Progenitor cell of endocrine pancreas (in vitro differentiated cells): ENCODE data around the gene FAM168B. TPM values are rescaled to one million over a fixed set of nuclear protein-coding genes. Genes with fewer than 3 reads are reported as not detected.

Source experiments
- DNase-seq: peaks from one replicate; pipeline ENCODE4 v3.0.0; 2021; ENCODE audit warnings: low spot score; ENCODE audit not compliant: unreplicated experiment
- H3K27ac Mint-ChIP-seq: 2 replicates; pipeline ENCODE4 v1.8.0; 2021; ENCODE audit warnings: mild to moderate bottlenecking, moderate library complexity, mixed read lengths
- H3K27me3 Mint-ChIP-seq: 2 replicates; pipeline ENCODE4 v1.8.0; 2021; ENCODE audit warnings: mixed read lengths
- H3K36me3 Mint-ChIP-seq: 2 replicates; pipeline ENCODE4 v1.8.0; 2022; ENCODE audit warnings: mixed read lengths; ENCODE audit not compliant: insufficient read depth
- H3K4me1 Mint-ChIP-seq: 2 replicates; pipeline ENCODE4 v1.8.0; 2021; ENCODE audit warnings: low read depth, mixed read lengths
- H3K4me3 Mint-ChIP-seq: 2 replicates; pipeline ENCODE4 v1.8.0; 2021; ENCODE audit warnings: low read depth, mild to moderate bottlenecking, moderate library complexity, mixed read lengths
- H3K9me3 Mint-ChIP-seq: 2 replicates; pipeline ENCODE4 v1.8.0; 2021; ENCODE audit warnings: low read depth, mixed read lengths
- total RNA-seq: library from RNA; stranded (reverse); gene quantifications from 2 replicates; pipeline ENCODE4 v1.2.1, GENCODE V29; 2021
- TF ChIP-seq, protein P1 (sequence below): fragments of 200-600 bp; sonication (generic); IDR thresholded peaks from one replicate; pipeline ENCODE4 v1.5.0; 2021; ENCODE audit warnings: antibody characterized with exemption, mild to moderate bottlenecking; ENCODE audit not compliant: unreplicated experiment

Gene FAM168B
- total RNA-seq, 1 donor from 2014 or later = 111 TPM

DNA sequence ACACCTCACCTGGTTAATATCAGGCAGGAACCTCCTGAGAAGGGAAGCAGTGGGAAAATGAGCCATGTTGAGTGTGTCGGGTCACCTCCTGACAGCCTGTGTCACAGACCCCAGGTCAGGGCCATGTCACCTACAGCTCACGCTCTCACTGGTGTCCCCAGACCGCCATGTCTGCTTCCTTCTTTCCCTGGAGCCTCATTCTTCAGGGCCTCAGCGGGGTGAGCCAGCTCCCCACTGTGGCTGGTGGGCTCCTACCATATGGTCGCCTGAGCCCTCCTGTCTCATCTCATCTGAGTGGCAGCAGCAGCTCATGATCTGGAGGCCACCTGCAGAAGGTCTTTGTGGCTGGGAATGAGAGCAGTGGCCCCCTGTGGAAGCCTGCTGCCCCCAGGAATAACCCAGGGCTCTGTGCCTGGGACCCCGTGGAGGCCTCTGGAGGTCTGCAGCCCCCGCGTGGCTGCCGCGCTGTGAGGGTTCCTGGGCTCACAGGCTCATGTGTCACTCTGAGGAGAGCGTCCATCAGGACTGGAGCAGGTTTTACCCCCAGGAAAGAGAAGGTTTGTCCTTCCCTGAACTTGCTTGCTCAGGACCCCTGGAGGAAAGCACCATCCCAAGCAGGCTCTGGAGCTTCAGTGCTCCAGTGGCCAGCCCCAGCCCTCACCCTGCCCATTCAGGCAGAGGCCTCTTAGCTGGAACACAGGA, 56.4 kb downstream of the FAM168B start:
- no peak for DNase-seq
- Mint-ChIP-seq H3K9me3 (no peaks in the 10 kb centered on the region), H3K4me3 (no peak overlapping the region), H3K27ac (no peak overlapping the region), H3K27me3 (peaks cover 52% of the 10 kb centered on the region), H3K4me1 (peaks cover 10% of the 10 kb centered on the region), H3K36me3 (no peaks in the 10 kb centered on the region)
- TF ChIP-seq, protein P1, sequence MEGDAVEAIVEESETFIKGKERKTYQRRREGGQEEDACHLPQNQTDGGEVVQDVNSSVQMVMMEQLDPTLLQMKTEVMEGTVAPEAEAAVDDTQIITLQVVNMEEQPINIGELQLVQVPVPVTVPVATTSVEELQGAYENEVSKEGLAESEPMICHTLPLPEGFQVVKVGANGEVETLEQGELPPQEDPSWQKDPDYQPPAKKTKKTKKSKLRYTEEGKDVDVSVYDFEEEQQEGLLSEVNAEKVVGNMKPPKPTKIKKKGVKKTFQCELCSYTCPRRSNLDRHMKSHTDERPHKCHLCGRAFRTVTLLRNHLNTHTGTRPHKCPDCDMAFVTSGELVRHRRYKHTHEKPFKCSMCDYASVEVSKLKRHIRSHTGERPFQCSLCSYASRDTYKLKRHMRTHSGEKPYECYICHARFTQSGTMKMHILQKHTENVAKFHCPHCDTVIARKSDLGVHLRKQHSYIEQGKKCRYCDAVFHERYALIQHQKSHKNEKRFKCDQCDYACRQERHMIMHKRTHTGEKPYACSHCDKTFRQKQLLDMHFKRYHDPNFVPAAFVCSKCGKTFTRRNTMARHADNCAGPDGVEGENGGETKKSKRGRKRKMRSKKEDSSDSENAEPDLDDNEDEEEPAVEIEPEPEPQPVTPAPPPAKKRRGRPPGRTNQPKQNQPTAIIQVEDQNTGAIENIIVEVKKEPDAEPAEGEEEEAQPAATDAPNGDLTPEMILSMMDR = no peak

DNA sequence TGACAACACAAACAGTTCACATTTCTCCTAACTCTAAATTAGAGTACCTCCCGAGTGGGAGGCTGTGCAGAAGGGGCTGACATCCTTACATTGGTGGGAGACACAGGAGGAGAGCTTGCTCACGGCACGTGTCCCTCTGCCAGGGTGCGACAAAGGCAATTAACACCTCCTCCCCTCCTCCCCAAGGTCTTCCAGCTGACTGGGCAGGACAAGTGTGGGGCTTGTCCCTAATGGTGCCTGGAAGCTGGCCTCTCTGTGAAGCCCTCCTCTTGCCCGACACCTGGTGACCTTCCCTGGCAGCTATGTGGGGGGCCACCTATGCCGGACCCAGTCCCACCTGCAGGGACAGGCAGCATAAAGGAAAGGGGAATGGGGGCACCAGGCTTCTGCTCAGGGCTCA, 57.0 kb downstream of the FAM168B start:
- no peaks in the 10 kb centered on the region for H3K9me3 Mint-ChIP-seq
- DNase-seq = no peak
- H3K4me3 Mint-ChIP-seq = peak overlapping the region; percentile 61
- H3K36me3 Mint-ChIP-seq = no peaks in the 10 kb centered on the region
- TF ChIP-seq, protein P1 = no peak
- H3K4me1 Mint-ChIP-seq = peaks cover 9% of the 10 kb centered on the region
- peaks cover 56% of the 10 kb centered on the region for H3K27me3 Mint-ChIP-seq
- H3K27ac Mint-ChIP-seq = no peak overlapping the region

GRCh38 chr2:131035826-131036231, 57.4 kb downstream of the FAM168B start:
- peak overlapping the region; percentile 61 for H3K4me3 Mint-ChIP-seq
- H3K9me3 Mint-ChIP-seq = no peaks in the 10 kb centered on the region
- peaks cover 61% of the 10 kb centered on the region for H3K27me3 Mint-ChIP-seq
- TF ChIP-seq, protein P1 = no peak
- DNase-seq = no peak
- H3K36me3 Mint-ChIP-seq = no peaks in the 10 kb centered on the region
- H3K27ac Mint-ChIP-seq = no peak overlapping the region
- peaks cover 4% of the 10 kb centered on the region for H3K4me1 Mint-ChIP-seq

GRCh38 chr2:131035112-131035825, 58.0 kb downstream of the FAM168B start:
- H3K27me3 Mint-ChIP-seq = peaks cover 66% of the 10 kb centered on the region
- H3K9me3 Mint-ChIP-seq = no peaks in the 10 kb centered on the region
- TF ChIP-seq, protein P1 = no peak
- H3K4me3 Mint-ChIP-seq = peak overlapping the region; percentile 61
- peaks cover 4% of the 10 kb centered on the region for H3K4me1 Mint-ChIP-seq
- DNase-seq = no peak
- no peak overlapping the region for H3K27ac Mint-ChIP-seq
- H3K36me3 Mint-ChIP-seq = no peaks in the 10 kb centered on the region

DNA sequence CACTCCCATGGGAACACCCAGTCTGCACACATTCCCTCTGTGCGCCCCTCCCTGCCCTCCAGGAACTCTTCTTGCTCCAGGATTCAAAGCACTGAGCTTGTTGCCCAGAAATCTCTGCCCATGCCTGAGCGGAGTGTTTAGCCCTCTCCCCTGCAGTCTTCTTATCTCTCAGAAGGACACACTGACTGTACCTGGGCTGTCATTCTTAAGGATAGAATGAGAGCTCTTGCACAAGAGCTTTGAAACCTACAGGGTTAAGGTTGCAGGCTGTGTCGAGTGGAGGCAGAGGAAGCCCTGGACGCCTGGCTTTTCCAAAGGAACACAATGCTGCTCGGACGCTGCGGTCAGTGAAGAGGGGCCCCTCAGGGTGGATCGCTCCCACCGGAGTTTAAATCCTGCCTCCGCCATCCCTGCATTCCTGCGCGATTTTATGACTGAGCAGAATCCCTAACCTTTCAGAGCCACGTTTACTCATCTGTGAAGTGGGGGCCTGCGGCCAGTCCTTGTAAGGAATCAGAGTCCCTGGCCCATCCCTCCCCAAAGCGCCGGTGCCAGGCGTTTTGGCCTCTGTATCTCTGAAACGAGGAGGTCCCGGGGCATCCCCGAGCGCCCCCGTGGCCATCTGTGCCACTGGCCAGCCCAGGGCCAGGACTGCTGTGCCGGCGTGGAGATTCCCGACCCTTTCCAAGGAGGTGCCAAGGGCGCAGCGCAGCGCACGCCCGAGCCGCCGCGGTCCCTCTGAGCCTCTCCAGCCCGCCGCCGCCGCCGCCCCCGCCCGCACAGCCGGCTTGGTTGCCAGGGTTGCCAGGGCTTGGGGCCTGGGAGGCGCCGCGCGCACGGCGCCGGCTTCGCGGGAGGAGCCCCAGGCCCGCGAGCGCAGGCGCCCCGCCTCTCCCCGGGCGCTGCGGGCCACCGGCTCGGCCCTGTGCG, 58.9 kb downstream of the FAM168B start:
- peaks cover 70% of the 10 kb centered on the region for H3K27me3 Mint-ChIP-seq
- no peak overlapping the region for H3K27ac Mint-ChIP-seq
- H3K4me3 Mint-ChIP-seq = peak overlapping the region; percentile 61
- TF ChIP-seq, protein P1 = no peak
- no peaks in the 10 kb centered on the region for H3K36me3 Mint-ChIP-seq
- peaks cover 4% of the 10 kb centered on the region for H3K4me1 Mint-ChIP-seq
- H3K9me3 Mint-ChIP-seq = no peaks in the 10 kb centered on the region
- DNase-seq = peak; percentile 42
